ENCODE results near the gene EXD3. TPM values are rescaled to one million over a fixed set of nuclear protein-coding genes. Genes with fewer than 3 reads are reported as not detected.

EXD3 gene
- total and polyA plus RNA-seq, 2 donors (not counting 1 experiment from before 2014, with no cell fraction given), result 2.6 to 13.0 TPM

DNA sequence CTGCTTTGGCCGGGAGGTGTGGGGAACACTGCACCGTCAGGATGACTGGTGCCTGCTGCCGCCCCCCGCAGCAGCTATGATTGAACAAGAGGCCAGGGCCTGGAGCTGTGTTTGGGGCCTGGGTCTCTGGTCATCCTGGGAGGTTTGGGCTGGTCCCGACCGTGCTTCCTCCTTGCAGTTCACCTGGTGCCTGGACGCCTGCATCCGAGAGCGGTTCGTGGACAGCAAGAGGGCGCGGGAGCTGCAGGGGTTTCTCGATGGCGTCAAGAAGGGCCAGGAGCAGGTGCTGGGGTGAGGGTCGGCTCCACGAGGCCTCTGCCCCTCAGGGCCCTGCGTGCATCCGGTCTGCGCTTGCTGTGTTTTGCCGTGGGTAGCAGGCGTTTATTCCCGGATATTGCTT, 158.9 kb downstream of the EXD3 start:
- no peak overlapping the region for H3K4me2 ChIP-seq (ENCODE audit: extremely low read depth, insufficient read depth, low read length)
- TF ChIP-seq EZH2 (IDR thresholded peaks at IDR 0.05; ENCODE audit: low read length, missing control alignments), result no peak
- TF ChIP-seq, protein P1, sequence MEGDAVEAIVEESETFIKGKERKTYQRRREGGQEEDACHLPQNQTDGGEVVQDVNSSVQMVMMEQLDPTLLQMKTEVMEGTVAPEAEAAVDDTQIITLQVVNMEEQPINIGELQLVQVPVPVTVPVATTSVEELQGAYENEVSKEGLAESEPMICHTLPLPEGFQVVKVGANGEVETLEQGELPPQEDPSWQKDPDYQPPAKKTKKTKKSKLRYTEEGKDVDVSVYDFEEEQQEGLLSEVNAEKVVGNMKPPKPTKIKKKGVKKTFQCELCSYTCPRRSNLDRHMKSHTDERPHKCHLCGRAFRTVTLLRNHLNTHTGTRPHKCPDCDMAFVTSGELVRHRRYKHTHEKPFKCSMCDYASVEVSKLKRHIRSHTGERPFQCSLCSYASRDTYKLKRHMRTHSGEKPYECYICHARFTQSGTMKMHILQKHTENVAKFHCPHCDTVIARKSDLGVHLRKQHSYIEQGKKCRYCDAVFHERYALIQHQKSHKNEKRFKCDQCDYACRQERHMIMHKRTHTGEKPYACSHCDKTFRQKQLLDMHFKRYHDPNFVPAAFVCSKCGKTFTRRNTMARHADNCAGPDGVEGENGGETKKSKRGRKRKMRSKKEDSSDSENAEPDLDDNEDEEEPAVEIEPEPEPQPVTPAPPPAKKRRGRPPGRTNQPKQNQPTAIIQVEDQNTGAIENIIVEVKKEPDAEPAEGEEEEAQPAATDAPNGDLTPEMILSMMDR (conservative IDR thresholded peaks at IDR 0.05 in 1 of 2, IDR thresholded peaks at IDR 0.05 in 1 of 2; ENCODE audit: low read depth in 1 of 2, low read length in 2 of 2), result no peak
- no peak overlapping the region for H3K4me3 ChIP-seq (replicated peaks in 1 of 4; ENCODE audit: control extremely low read depth in 1 of 4, insufficient read depth in 1 of 4, low read depth in 3 of 4, low read length in 4 of 4)
- no peaks in the 10 kb centered on the region for H4K20me1 ChIP-seq (ENCODE audit: control insufficient read depth, extremely low read depth, insufficient read depth, low read length)
- peaks cover 6% of the 10 kb centered on the region for H3K4me1 ChIP-seq (ENCODE audit: control insufficient read depth, extremely low read depth, insufficient read depth, low read length)
- H3K79me2 ChIP-seq (ENCODE audit: control insufficient read depth, insufficient read depth, low read length), result peaks cover 2% of the 10 kb centered on the region
- DNase-seq (ENCODE audit: low read depth in 2 of 2), result no peak
- no peak overlapping the region for H2AFZ ChIP-seq (ENCODE audit: low read length)
- no peak overlapping the region for H3K9ac ChIP-seq (ENCODE audit: insufficient read depth, low read length)
- no peaks in the 10 kb centered on the region for H3K9me3 ChIP-seq (ENCODE audit: control insufficient read depth, insufficient read depth, low read depth, low read length)
- H3K27ac ChIP-seq (ENCODE audit: insufficient read depth, low read length), result no peak overlapping the region
- no peaks in the 10 kb centered on the region for H3K27me3 ChIP-seq (ENCODE audit: control insufficient read depth, insufficient read depth, low read length)
- peaks cover 29% of the 10 kb centered on the region for H3K36me3 ChIP-seq (ENCODE audit: control insufficient read depth, insufficient read depth, low read length)

DNA sequence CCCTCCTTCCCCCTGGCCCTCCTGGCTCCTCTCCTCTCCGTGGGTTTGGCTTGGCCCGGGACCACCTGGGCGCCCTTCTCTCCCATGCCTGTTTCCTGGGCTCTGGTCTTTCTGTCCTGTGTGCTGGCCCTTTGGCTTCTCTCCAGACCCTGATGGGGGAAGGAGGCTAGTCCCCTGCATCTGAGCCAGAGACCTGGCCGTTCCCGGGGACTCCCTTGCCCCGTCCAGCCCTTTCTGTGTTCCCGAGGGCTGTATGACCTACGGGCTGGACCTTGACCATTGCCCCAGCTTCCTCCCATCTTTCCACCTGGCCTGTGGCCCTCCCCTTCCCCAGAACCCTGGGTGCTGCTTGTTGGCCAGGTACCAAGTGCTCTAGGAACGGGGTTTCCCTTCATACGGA, 159.5 kb downstream of the EXD3 start:
- TF ChIP-seq, protein P1 (conservative IDR thresholded peaks at IDR 0.05 in 1 of 2, IDR thresholded peaks at IDR 0.05 in 1 of 2; ENCODE audit: low read depth in 1 of 2, low read length in 2 of 2), result no peak
- TF ChIP-seq EZH2 (IDR thresholded peaks at IDR 0.05; ENCODE audit: low read length, missing control alignments), result no peak
- H3K79me2 ChIP-seq (ENCODE audit: control insufficient read depth, insufficient read depth, low read length), result peaks cover 2% of the 10 kb centered on the region
- H4K20me1 ChIP-seq (ENCODE audit: control insufficient read depth, extremely low read depth, insufficient read depth, low read length), result no peaks in the 10 kb centered on the region
- H3K4me2 ChIP-seq (ENCODE audit: extremely low read depth, insufficient read depth, low read length), result no peak overlapping the region
- no peaks in the 10 kb centered on the region for H3K27me3 ChIP-seq (ENCODE audit: control insufficient read depth, insufficient read depth, low read length)
- H3K27ac ChIP-seq (ENCODE audit: insufficient read depth, low read length), result no peak overlapping the region
- H3K4me1 ChIP-seq (ENCODE audit: control insufficient read depth, extremely low read depth, insufficient read depth, low read length), result peaks cover under 1% of the 10 kb centered on the region
- H3K4me3 ChIP-seq (replicated peaks in 1 of 4; ENCODE audit: control extremely low read depth in 1 of 4, insufficient read depth in 1 of 4, low read depth in 3 of 4, low read length in 4 of 4), result no peak overlapping the region
- H3K36me3 ChIP-seq (ENCODE audit: control insufficient read depth, insufficient read depth, low read length), result peaks cover 26% of the 10 kb centered on the region
- H3K9me3 ChIP-seq (ENCODE audit: control insufficient read depth, insufficient read depth, low read depth, low read length), result no peaks in the 10 kb centered on the region
- H2AFZ ChIP-seq (ENCODE audit: low read length), result no peak overlapping the region
- DNase-seq (ENCODE audit: low read depth in 2 of 2), result no peak
- no peak overlapping the region for H3K9ac ChIP-seq (ENCODE audit: insufficient read depth, low read length)

DNA sequence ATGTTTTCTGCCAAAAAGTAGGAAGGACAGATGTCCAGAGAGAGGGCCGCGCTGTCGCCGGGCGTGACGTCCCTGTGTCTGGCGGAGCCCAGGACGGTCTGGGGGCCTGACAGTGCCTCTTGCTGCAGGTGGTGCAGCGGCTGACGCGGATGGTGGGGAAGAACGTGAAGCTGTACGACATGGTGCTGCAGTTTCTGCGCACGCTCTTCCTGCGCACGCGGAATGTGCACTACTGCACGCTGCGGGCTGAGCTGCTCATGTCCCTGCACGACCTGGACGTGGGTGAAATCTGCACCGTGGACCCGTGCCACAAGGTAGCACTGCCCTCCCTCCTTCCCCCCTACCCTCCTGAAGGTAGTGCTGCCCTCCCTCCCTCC, 160.1 kb downstream of the EXD3 start:
- TF ChIP-seq, protein P1 (conservative IDR thresholded peaks at IDR 0.05 in 1 of 2, IDR thresholded peaks at IDR 0.05 in 1 of 2; ENCODE audit: low read depth in 1 of 2, low read length in 2 of 2), result no peak
- no peak for TF ChIP-seq EZH2 (IDR thresholded peaks at IDR 0.05; ENCODE audit: low read length, missing control alignments)
- H3K79me2 ChIP-seq (ENCODE audit: control insufficient read depth, insufficient read depth, low read length), result peaks cover 4% of the 10 kb centered on the region
- H3K9me3 ChIP-seq (ENCODE audit: control insufficient read depth, insufficient read depth, low read depth, low read length), result no peaks in the 10 kb centered on the region
- no peak overlapping the region for H3K4me3 ChIP-seq (replicated peaks in 1 of 4; ENCODE audit: control extremely low read depth in 1 of 4, insufficient read depth in 1 of 4, low read depth in 3 of 4, low read length in 4 of 4)
- H3K27ac ChIP-seq (ENCODE audit: insufficient read depth, low read length), result no peak overlapping the region
- no peak overlapping the region for H3K9ac ChIP-seq (ENCODE audit: insufficient read depth, low read length)
- H3K4me1 ChIP-seq (ENCODE audit: control insufficient read depth, extremely low read depth, insufficient read depth, low read length), result no peaks in the 10 kb centered on the region
- H2AFZ ChIP-seq (ENCODE audit: low read length), result no peak overlapping the region
- peaks cover 25% of the 10 kb centered on the region for H3K36me3 ChIP-seq (ENCODE audit: control insufficient read depth, insufficient read depth, low read length)
- DNase-seq (ENCODE audit: low read depth in 2 of 2), result no peak
- H3K4me2 ChIP-seq (ENCODE audit: extremely low read depth, insufficient read depth, low read length), result no peak overlapping the region
- no peaks in the 10 kb centered on the region for H4K20me1 ChIP-seq (ENCODE audit: control insufficient read depth, extremely low read depth, insufficient read depth, low read length)
- H3K27me3 ChIP-seq (ENCODE audit: control insufficient read depth, insufficient read depth, low read length), result no peaks in the 10 kb centered on the region
